Myocyte (in vitro differentiated cells): ENCODE results near the gene FUT6. TPM values are rescaled to one million over a fixed set of nuclear protein-coding genes. Genes with fewer than 3 reads are reported as not detected.
A peak's percentile ranks its signal among the peaks of the same experiment; 100 is the strongest.
"Not testable (repeated sequence)": the region's sequence is repeated elsewhere in the genome, so short reads cannot be mapped to it uniquely, and the experiment has no call there.

ENCODE experiments used
- DNase-seq: peaks from one replicate; pipeline ENCODE4 v3.0.0-alpha.2; 2012; ENCODE audit warnings: low read depth
- polyA plus RNA-seq: library from polyadenylated mRNA; unstranded; fragments of >200 nt; gene quantifications from one replicate; pipeline ENCODE4 v1.2.1, GENCODE V29; 2012; ENCODE audit warnings: missing spikeins
- total RNA-seq: library from RNA; depleted of rRNA; stranded (reverse); fragments of >200 nt; gene quantifications from 2 replicates; pipeline ENCODE4 v1.2.3, GENCODE V29; 2014

The FUT6 gene, protein sequence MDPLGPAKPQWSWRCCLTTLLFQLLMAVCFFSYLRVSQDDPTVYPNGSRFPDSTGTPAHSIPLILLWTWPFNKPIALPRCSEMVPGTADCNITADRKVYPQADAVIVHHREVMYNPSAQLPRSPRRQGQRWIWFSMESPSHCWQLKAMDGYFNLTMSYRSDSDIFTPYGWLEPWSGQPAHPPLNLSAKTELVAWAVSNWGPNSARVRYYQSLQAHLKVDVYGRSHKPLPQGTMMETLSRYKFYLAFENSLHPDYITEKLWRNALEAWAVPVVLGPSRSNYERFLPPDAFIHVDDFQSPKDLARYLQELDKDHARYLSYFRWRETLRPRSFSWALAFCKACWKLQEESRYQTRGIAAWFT
- not detected in 2 replicates for total RNA-seq
- not detected for polyA plus RNA-seq

GRCh38 chr19:5839065-5840017, at the start of gene FUT6:
TSS of gene FUT6 (minus strand) at chr19:5839702. CDS start at chr19:5832567, 7,135 bp downstream.
- DNase-seq = no peak

- not testable (repeated sequence) for DNase-seq
These were observed 44.7 kb upstream of the FUT6 start for GRCh38 chr19:5884065-5884811.

DNA sequence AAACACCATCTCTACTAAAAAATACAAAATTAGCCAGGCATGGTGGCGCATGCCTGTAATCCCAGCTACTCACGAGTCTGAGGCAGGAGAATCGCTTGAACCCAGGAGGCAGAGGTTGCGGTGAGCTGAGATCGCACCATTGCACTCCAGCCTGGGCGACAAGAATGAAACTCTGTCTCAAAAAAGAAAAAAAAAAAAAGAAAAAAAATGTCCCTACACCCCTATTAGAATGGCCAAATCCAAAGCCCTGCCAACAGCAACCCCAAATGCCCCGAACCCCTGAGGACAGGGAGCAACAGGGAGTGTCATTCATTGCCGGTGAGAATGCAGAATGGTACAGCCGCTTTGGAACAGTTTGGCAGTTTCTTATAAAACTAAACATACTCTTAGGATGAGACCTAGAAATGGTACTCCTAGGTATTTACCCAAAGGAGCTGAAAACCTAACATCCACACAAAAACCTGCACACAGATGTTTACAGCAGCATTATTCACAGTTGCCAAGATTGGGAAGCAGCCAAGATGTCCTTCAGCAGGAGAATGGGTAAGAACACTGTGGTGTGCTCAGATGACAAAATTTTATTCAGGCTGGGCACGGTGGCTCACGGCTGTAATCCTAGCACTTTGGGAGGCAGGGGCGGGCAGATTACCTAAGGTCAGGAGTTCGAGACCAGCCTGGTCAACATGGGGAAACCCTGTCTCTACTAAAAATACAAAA, 43.8 kb upstream of the FUT6 start:
- not testable (repeated sequence) for DNase-seq

GRCh38 chr19:5882421-5882968, 43.0 kb upstream of the FUT6 start:
- DNase-seq = no peak

DNA sequence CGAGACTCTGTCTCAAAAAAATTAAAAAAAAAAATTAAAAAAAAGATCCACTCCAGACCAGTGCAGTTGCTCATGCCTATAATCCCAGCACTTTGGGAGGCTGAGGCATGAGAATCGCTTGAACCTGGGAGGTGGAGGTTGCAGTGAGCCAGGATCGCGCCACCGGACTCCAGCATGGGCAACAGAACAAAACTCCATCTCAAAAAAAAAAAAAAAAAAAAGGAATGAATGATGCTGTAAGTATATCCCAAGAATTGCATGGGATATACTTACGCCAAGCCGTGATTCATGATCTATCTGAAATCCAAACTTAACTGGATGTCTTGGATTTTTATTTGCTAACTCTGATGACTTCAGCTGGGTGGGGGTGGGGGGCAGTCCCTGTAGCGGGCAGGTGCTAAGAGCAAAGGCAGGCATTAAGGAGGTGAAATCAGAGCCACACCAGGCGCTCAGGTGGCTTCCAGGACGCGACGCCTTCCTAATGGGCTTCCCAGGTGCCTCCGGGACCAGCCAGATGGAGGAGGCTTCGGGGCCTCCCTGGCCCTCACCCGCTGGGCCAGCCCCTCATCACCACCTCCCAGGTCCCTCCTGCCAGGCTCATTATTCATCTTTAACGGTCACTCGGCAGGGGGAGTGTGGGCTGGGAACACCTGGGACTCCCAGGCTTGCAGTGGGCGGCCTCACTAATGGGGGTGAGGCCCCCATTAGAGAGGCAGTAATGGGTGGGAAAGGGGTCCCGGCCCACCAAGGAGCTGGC, 42.2 kb upstream of the FUT6 start:
- no peak for DNase-seq

- peak; percentile 71 for DNase-seq
These were observed 41.1 kb upstream of the FUT6 start for GRCh38 chr19:5880604-5881078.

- DNase-seq = no peak
These were observed 40.7 kb upstream of the FUT6 start for GRCh38 chr19:5880196-5880595.

DNA sequence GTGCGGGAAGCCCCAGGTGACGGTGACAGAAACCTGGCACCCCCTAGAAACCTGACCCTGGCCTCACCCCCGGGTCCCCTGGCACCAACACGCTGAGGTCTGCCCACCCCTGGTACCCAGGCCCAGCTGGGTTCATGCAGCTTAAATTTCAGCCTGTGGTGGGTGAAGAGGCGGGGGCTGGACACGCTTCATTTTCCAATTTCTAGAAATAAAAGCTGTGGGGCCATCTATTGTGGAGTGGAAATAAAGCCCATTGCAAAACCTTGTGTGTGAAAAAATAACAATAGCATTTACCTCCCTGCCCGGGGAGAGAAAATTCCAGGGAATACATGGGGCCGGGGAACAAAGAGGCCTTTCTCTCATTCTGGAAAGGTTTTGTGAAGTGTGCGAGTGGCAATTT, 38.4 kb upstream of the FUT6 start:
- no peak for DNase-seq

DNA sequence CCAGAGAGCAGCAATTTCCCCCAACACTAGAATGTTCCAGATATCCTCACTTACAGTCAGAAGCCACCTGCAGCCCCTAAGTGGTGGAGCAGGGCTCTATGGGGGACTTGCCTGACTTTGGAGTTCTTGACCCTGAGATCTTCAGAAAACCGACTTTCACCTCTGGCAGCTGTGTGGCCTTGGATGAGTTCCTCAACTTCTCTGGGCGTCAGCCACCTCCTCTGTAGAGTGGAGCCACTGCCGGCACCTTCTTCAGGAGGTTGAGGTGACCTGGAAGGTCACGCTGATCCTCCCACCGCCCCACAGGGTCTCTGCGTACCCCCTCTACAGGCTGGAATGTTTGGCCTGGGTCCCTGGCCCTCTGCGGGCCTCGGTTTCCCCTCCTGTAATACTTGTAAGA, 37.9 kb upstream of the FUT6 start:
- DNase-seq = no peak

DNA sequence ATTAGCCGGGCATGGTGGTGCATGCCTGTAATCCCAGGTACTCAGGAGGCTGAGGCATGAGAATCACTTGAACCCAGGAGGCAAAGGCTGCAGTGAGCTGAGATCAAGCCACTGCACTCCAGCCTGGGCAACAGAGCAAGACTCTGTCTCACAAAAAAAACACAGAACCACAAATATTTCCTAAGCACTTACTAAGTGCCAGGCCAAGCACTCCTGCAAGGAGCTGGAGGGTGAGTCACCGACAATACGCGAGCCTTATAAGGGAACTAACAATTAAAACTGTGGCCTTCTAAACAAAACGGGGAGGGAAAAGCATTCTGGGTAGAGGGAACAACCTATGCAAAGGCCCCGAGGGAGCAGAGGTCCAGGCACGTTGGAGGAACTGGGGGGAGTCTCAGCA, 35.0 kb upstream of the FUT6 start:
- not testable (repeated sequence) for DNase-seq

DNA sequence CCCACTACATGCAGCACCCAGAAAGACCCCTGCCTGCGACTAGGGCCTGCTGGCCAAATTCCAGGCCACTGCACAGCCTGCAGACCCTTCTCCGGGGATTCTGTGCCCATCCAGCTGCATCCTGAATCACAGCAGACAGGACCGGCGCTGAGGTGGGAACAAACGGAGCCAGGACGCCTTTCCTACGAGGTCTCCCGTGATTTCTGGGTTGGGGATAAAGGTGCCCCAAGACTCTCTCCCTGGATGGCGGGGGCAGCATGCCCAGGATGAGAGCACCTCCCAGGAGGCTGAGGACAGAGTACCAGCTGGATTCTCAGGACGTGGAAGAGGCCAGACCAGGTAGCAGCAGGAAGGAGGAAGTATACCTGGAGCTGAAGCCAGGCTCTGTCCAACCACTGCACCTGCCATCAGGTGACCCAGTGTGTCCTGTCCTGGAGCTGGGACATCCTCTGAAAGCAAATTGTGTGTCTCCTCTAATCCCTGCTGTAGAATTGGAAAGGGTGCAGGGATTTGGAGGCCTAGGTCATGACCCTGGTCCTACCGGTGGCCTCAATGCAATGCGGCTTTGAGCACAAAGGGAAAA, 34.2 kb upstream of the FUT6 start:
- no peak for DNase-seq

DNA sequence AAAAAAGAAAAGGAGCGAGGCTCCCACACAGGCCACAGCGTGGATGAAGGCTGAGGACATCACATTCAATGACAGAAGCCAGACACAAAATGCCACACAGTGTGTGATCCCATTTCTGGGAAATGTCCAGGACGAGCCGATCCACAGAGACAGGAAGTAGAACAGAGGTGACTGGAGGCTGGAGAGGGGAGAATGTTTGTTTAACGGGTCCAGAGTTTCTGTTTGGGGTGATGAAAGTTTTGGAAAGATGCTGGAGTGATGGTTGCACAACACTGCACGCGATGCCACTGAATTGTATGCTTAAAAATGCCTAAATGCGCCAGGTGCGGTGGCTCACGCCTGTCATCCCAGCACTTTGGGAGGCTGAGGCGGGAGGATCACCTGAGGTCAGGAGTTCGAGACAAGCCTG, 31.5 kb upstream of the FUT6 start:
- no peak for DNase-seq

- DNase-seq = no peak
These were observed 28.0 kb upstream of the FUT6 start for GRCh38 chr19:5867201-5868136.

DNA sequence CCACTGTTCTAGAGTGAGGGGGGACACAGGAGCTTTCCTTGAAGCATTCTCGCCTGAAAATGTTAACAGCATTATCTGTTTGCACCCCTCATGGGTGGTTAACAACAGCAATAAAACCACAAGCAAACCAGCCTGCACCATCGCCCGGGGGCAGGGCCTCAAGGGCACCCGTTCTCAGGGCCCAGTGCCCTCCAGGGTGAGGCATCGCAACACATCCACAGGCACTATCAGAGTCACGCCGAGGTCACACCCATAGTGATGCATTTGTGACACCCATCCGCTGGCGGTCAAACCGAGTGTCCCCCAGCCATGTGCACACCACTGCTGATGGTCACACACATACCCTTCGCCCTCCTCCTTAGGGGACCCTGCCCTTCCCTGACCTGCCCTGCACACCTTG, 26.3 kb upstream of the FUT6 start:
- DNase-seq = no peak

- DNase-seq = no peak
These were observed 25.4 kb upstream of the FUT6 start for GRCh38 chr19:5864725-5865486.

DNA sequence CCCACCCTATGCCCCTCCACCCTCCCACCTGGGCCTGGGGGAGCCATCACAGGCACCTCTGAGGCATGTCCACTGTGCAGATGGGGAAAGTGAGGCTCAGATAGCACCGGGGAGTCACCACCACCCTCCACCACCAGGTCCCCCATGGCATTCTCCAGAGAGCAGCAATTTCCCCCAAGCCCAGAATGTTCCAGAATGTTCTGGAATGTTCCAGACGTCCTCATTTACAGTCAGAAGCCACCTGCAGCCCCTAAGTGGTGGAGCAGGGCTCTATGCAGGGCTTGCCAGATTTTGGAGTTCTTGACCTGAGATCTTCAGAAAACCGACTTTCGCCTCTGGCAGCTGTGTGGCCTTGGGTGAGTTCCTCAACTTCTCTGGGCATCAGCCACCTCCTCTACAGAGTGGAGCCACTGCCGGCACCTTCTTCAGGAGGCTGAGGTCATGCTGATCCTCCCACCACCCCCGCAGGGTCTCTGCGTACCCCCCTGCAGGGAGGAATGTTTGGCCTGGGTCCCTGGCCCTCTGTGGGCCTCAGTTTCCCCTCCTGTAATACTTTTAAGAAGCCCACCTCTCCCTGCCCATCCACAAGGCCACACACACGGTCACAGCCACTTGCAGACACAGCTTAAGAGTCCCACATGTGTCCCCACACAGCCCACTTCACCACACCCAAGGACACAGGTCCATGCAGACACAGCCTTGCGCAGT, 24.7 kb upstream of the FUT6 start:
- no peak for DNase-seq
